ENCODE measurements around the gene UNC45A. TPM values are rescaled to one million over a fixed set of nuclear protein-coding genes. Genes with fewer than 3 reads are reported as not detected.
A peak's percentile ranks its signal among the peaks of the same experiment; 100 is the strongest.

The UNC45A gene
- total RNA-seq, 1 donor from 2014 or later = 56.2 TPM

GRCh38 chr15:90931828-90932659, 3.0 kb upstream of the UNC45A start, which contains the start of gene HDDC3:
HDDC3 (minus strand) TSS chr15:90932549; CDS start chr15:90932540, 9 bp downstream.
- DNase-seq (ENCODE audit: low read depth) (peak; percentile 48), FAIRE-seq (no peak)
- Histone ChIP-seq H3K36me3 (ENCODE audit: insufficient read depth, low read length) (peaks cover 7% of the 10 kb centered on the region), H3K27me3 (ENCODE audit: insufficient read depth, low read length) (no peaks in the 10 kb centered on the region), H3K27ac (ENCODE audit: low read depth, low read length) (no peak within 1 kb of the TSS), H3K79me2 (ENCODE audit: insufficient read depth, low read length) (peaks cover 19% of the 10 kb centered on the region), H3K9me3 (ENCODE audit: insufficient read depth, low read depth, low read length) (no peaks in the 10 kb centered on the region), H3K4me3 (ENCODE audit: insufficient read depth, low read depth, low read length) (peak within 1 kb of the TSS; percentile 83), H2AFZ (ENCODE audit: low read depth, low read length) (peak within 1 kb of the TSS; percentile 83), H3K4me1 (ENCODE audit: insufficient read depth, low read length) (peaks cover 35% of the 10 kb centered on the region), H3K4me2 (ENCODE audit: low read length) (peak within 1 kb of the TSS; percentile 93), H4K20me1 (ENCODE audit: insufficient read depth, low read length) (peaks cover 11% of the 10 kb centered on the region), H3K9ac (ENCODE audit: low read length) (peak within 1 kb of the TSS; percentile 76)
- Mint-ChIP-seq H3K4me3 (ENCODE audit: unreplicated experiment) (peak within 1 kb of the TSS; percentile 89), H3K27me3 (ENCODE audit: low read depth, unreplicated experiment) (peaks cover 2% of the 10 kb centered on the region), H3K4me1 (ENCODE audit: low read depth, unreplicated experiment) (peaks cover 12% of the 10 kb centered on the region), H3K9me3 (ENCODE audit: unreplicated experiment) (no peaks in the 10 kb centered on the region), H3K36me3 (ENCODE audit: low read depth, unreplicated experiment) (no peaks in the 10 kb centered on the region), H3K27ac (ENCODE audit: unreplicated experiment) (peak within 1 kb of the TSS; percentile 87)
- TF ChIP-seq CTCF (IDR thresholded peaks at IDR 0.05; ENCODE audit: insufficient read depth, low read depth, low read length) = peak; percentile 64
- no peak for TF ChIP-seq EZH2 (IDR thresholded peaks at IDR 0.05; ENCODE audit: insufficient read depth, low read length)

GRCh38 chr15:90932660-90932991, 2.5 kb upstream of the UNC45A start:
- peaks cover 35% of the 10 kb centered on the region for H3K4me1 ChIP-seq (ENCODE audit: insufficient read depth, low read length)
- FAIRE-seq (no peak), DNase-seq (ENCODE audit: low read depth) (no peak)
- no peaks in the 10 kb centered on the region for H3K27me3 ChIP-seq (ENCODE audit: insufficient read depth, low read length)
- no peaks in the 10 kb centered on the region for H3K36me3 Mint-ChIP-seq (ENCODE audit: low read depth, unreplicated experiment)
- peaks cover 2% of the 10 kb centered on the region for H3K27me3 Mint-ChIP-seq (ENCODE audit: low read depth, unreplicated experiment)
- peak overlapping the region; percentile 93 for H3K4me2 ChIP-seq (ENCODE audit: low read length)
- peak overlapping the region; percentile 83 for H3K4me3 ChIP-seq (ENCODE audit: insufficient read depth, low read depth, low read length)
- H2AFZ ChIP-seq (ENCODE audit: low read depth, low read length) = peak overlapping the region; percentile 83
- H4K20me1 ChIP-seq (ENCODE audit: insufficient read depth, low read length) = peaks cover 11% of the 10 kb centered on the region
- TF ChIP-seq EZH2 (IDR thresholded peaks at IDR 0.05; ENCODE audit: insufficient read depth, low read length) = no peak
- no peak for TF ChIP-seq CTCF (IDR thresholded peaks at IDR 0.05; ENCODE audit: insufficient read depth, low read depth, low read length)
- peak overlapping the region; percentile 87 for H3K27ac Mint-ChIP-seq (ENCODE audit: unreplicated experiment)
- peak overlapping the region; percentile 89 for H3K4me3 Mint-ChIP-seq (ENCODE audit: unreplicated experiment)
- H3K27ac ChIP-seq (ENCODE audit: low read depth, low read length) = no peak overlapping the region
- peak overlapping the region; percentile 10 for H3K9ac ChIP-seq (ENCODE audit: low read length)
- H3K9me3 ChIP-seq (ENCODE audit: insufficient read depth, low read depth, low read length) = no peaks in the 10 kb centered on the region
- H3K36me3 ChIP-seq (ENCODE audit: insufficient read depth, low read length) = peaks cover 7% of the 10 kb centered on the region
- H3K4me1 Mint-ChIP-seq (ENCODE audit: low read depth, unreplicated experiment) = peaks cover 12% of the 10 kb centered on the region
- peaks cover 20% of the 10 kb centered on the region for H3K79me2 ChIP-seq (ENCODE audit: insufficient read depth, low read length)
- H3K9me3 Mint-ChIP-seq (ENCODE audit: unreplicated experiment) = no peaks in the 10 kb centered on the region

- H2AFZ ChIP-seq (ENCODE audit: low read depth, low read length) = no peak overlapping the region
- H3K4me2 ChIP-seq (ENCODE audit: low read length) = no peak overlapping the region
- peaks cover 35% of the 10 kb centered on the region for H3K4me1 ChIP-seq (ENCODE audit: insufficient read depth, low read length)
- peak overlapping the region; percentile 87 for H3K27ac Mint-ChIP-seq (ENCODE audit: unreplicated experiment)
- FAIRE-seq (no peak), DNase-seq (ENCODE audit: low read depth) (no peak)
- TF ChIP-seq EZH2 (IDR thresholded peaks at IDR 0.05; ENCODE audit: insufficient read depth, low read length) = no peak
- no peak for TF ChIP-seq CTCF (IDR thresholded peaks at IDR 0.05; ENCODE audit: insufficient read depth, low read depth, low read length)
- H3K27ac ChIP-seq (ENCODE audit: low read depth, low read length) = no peak overlapping the region
- no peaks in the 10 kb centered on the region for H3K27me3 ChIP-seq (ENCODE audit: insufficient read depth, low read length)
- no peaks in the 10 kb centered on the region for H3K9me3 Mint-ChIP-seq (ENCODE audit: unreplicated experiment)
- peaks cover 2% of the 10 kb centered on the region for H3K27me3 Mint-ChIP-seq (ENCODE audit: low read depth, unreplicated experiment)
- peaks cover 11% of the 10 kb centered on the region for H4K20me1 ChIP-seq (ENCODE audit: insufficient read depth, low read length)
- no peaks in the 10 kb centered on the region for H3K9me3 ChIP-seq (ENCODE audit: insufficient read depth, low read depth, low read length)
- H3K4me1 Mint-ChIP-seq (ENCODE audit: low read depth, unreplicated experiment) = peaks cover 12% of the 10 kb centered on the region
- H3K4me3 ChIP-seq (ENCODE audit: insufficient read depth, low read depth, low read length) = no peak overlapping the region
- H3K9ac ChIP-seq (ENCODE audit: low read length) = no peak overlapping the region
- H3K4me3 Mint-ChIP-seq (ENCODE audit: unreplicated experiment) = peak overlapping the region; percentile 66
- H3K36me3 Mint-ChIP-seq (ENCODE audit: low read depth, unreplicated experiment) = no peaks in the 10 kb centered on the region
- H3K79me2 ChIP-seq (ENCODE audit: insufficient read depth, low read length) = peaks cover 22% of the 10 kb centered on the region
- H3K36me3 ChIP-seq (ENCODE audit: insufficient read depth, low read length) = peaks cover 7% of the 10 kb centered on the region
Measured at GRCh38 chr15:90933301-90933700, 1.8 kb upstream of the UNC45A start.

Measured in astrocyte (in vitro differentiated cells and primary cell).